IMR-90 (cell line): ENCODE measurements around the gene KCNAB1. TPM values are rescaled to one million over a fixed set of nuclear protein-coding genes. Genes with fewer than 3 reads are reported as not detected.

Source experiments
- ATAC-seq: fragments of 200-7000 bp; cut with Tn5 transposase; 2 replicates; pipeline ENCODE4 v1.9.1; 2020; ENCODE audit warnings: low read depth, mild to moderate bottlenecking, moderate library complexity
- BruUV-seq: library from RNA; stranded (reverse); fragments of 400-500 nt; replicated peaks from 2 replicates; lab custom pipeline; 2021; lab: Mats Ljungman, UMichigan
- CTCF ChIA-PET: fragments of 300-600 bp; formaldehyde crosslinking; extraction: SDS; loops from one replicate; lab custom pipeline; 2021; ENCODE audit warnings: antibody characterized with exemption; lab: Yijun Ruan, JAX
- POLR2A ChIA-PET: fragments of 300-600 bp; sonication (Branson Sonifier 250); formaldehyde crosslinking; loops from one replicate; lab custom pipeline; 2022; ENCODE audit warnings: antibody characterized with exemption; ENCODE audit not compliant: unreplicated experiment; lab: Charles Lee
- DNase-seq: peaks from one replicate; pipeline ENCODE4 v3.0.0; 2013
- H2AFZ ChIP-seq: replicated peaks from 2 replicates; pipeline ENCODE3; 2013; ENCODE audit warnings: low read length, mild to moderate bottlenecking; ENCODE audit not compliant: poor library complexity
- H2AK5ac ChIP-seq: 2 replicates; pipeline ENCODE4 v1.6.1; 2013; ENCODE audit warnings: low read depth, low read length, inconsistent platforms
- H2AK9ac ChIP-seq: replicated peaks from 2 replicates; pipeline ENCODE3; 2013; ENCODE audit warnings: mild to moderate bottlenecking, low read depth, low read length, moderate library complexity; ENCODE audit not compliant: poor library complexity
- H2BK120ac ChIP-seq: 2 replicates; pipeline ENCODE4 v1.6.1; 2013; ENCODE audit warnings: low read depth, low read length, inconsistent platforms
- H2BK15ac ChIP-seq: 3 replicates; pipeline ENCODE4 v1.6.1; 2013; ENCODE audit warnings: low read depth, low read length, inconsistent platforms
- H2BK20ac ChIP-seq: 2 replicates; pipeline ENCODE4 v1.6.1; 2013; ENCODE audit warnings: low read depth, mild to moderate bottlenecking, inconsistent platforms, low read length, moderate library complexity
- H2BK5ac ChIP-seq: 2 replicates; pipeline ENCODE4 v1.6.1; 2013; ENCODE audit warnings: mild to moderate bottlenecking, low read depth, low read length, inconsistent platforms; ENCODE audit not compliant: poor library complexity, severe bottlenecking
- H3K14ac ChIP-seq: replicated peaks from 2 replicates; pipeline ENCODE4 v1.6.1; 2013; ENCODE audit warnings: low read depth, low read length, inconsistent platforms
- H3K18ac ChIP-seq: 2 replicates; pipeline ENCODE4 v1.6.1; 2013; ENCODE audit warnings: low read depth, low read length, control low read depth
- H3K23ac ChIP-seq: 2 replicates; pipeline ENCODE4 v1.6.1; 2013; ENCODE audit warnings: low read depth, low read length, inconsistent platforms
- H3K27ac ChIP-seq: 2 replicates; pipeline ENCODE4 v1.5.1; 2013; ENCODE audit warnings: mild to moderate bottlenecking, control low read depth, low read length; ENCODE audit not compliant: insufficient read depth
- H3K27me3 ChIP-seq: 2 replicates; pipeline ENCODE4 v1.6.1; 2013; ENCODE audit warnings: low read length; ENCODE audit not compliant: control insufficient read depth, insufficient read depth
- H3K36me3 ChIP-seq: 2 replicates; pipeline ENCODE4 v1.6.1; 2013; ENCODE audit warnings: low read length, mixed read lengths; ENCODE audit not compliant: control insufficient read depth, insufficient read depth
- H3K4ac ChIP-seq: 2 replicates; pipeline ENCODE4 v1.6.1; 2013; ENCODE audit warnings: low read depth, low read length, inconsistent platforms
- H3K4me1 ChIP-seq: 2 replicates; pipeline ENCODE4 v1.6.1; 2013; ENCODE audit warnings: low read length, mixed read lengths; ENCODE audit not compliant: control insufficient read depth, insufficient read depth
- H3K4me2 ChIP-seq: 2 replicates; pipeline ENCODE4 v1.6.1; 2013; ENCODE audit warnings: low read depth, mild to moderate bottlenecking, control low read depth, low read length, moderate library complexity
- H3K4me3 ChIP-seq: 2 replicates; pipeline ENCODE4 v1.5.1; 2013; ENCODE audit warnings: low read depth, mild to moderate bottlenecking, control low read depth, low read length, moderate library complexity; ENCODE audit not compliant: insufficient read depth
- H3K56ac ChIP-seq: 2 replicates; pipeline ENCODE4 v1.6.1; 2013; ENCODE audit warnings: low read length, inconsistent platforms; ENCODE audit not compliant: insufficient read depth; ENCODE audit errors: extremely low read depth
- H3K79me1 ChIP-seq, 2 experiments: 2 replicates each; pipeline ENCODE4 v1.6.1; 2013; ENCODE audit warnings: low read length in 2 of 2, inconsistent platforms in 1 of 2, low read depth in 1 of 2
- H3K9ac ChIP-seq: 2 replicates; pipeline ENCODE4 v1.6.1; 2013; ENCODE audit warnings: low read depth, low read length, control low read depth
- H3K9me1 ChIP-seq: 2 replicates; pipeline ENCODE4 v1.6.1; 2013; ENCODE audit warnings: low read length, inconsistent platforms; ENCODE audit not compliant: insufficient read depth
- H3K9me3 ChIP-seq: 2 replicates; pipeline ENCODE4 v1.6.1; 2013; ENCODE audit warnings: low read length; ENCODE audit not compliant: control insufficient read depth, insufficient read depth
- H4K20me1 ChIP-seq: 2 replicates; pipeline ENCODE4 v1.6.1; 2013; ENCODE audit warnings: low read length, inconsistent platforms; ENCODE audit not compliant: insufficient read depth
- H4K5ac ChIP-seq: 2 replicates; pipeline ENCODE4 v1.6.1; 2013; ENCODE audit warnings: mild to moderate bottlenecking, low read depth, low read length, control low read depth
- H4K8ac ChIP-seq, 2 experiments: 2 replicates each; pipeline ENCODE4 v1.6.1; 2013; ENCODE audit warnings: low read depth in 2 of 2, low read length in 2 of 2, control low read depth in 1 of 2, inconsistent platforms in 1 of 2
- H4K91ac ChIP-seq: 2 replicates; pipeline ENCODE4 v1.6.1; 2013; ENCODE audit warnings: low read depth, low read length, inconsistent platforms; ENCODE audit not compliant: insufficient read depth
- BHLHE40 ChIP-seq: fragments of 150-350 bp; IDR thresholded peaks from 2 replicates; pipeline ENCODE4 v1.6.1; 2016; ENCODE audit warnings: mild to moderate bottlenecking, low read depth, low read length
- FOS ChIP-seq: fragments of 150-350 bp; IDR thresholded peaks from 2 replicates; pipeline ENCODE4 v1.6.1; 2016; ENCODE audit warnings: low read depth, low read length
- MAFK ChIP-seq: IDR thresholded peaks from 2 replicates; pipeline ENCODE4 v1.6.1; 2012; ENCODE audit warnings: low read depth, low read length, improper control_type of control experiment
- MAZ ChIP-seq: IDR thresholded peaks from 2 replicates; pipeline ENCODE4 v1.6.1; 2012; ENCODE audit warnings: low read depth, mild to moderate bottlenecking, low read length, improper control_type of control experiment, moderate library complexity, borderline replicate concordance
- MXI1 ChIP-seq: IDR thresholded peaks from 2 replicates; pipeline ENCODE4 v1.6.1; 2012; ENCODE audit warnings: low read depth, mild to moderate bottlenecking, low read length, moderate library complexity, borderline replicate concordance
- NFE2L2 ChIP-seq: fragments of 150-350 bp; IDR thresholded peaks from 2 replicates; pipeline ENCODE4 v1.6.1; 2016; ENCODE audit warnings: low read depth, mild to moderate bottlenecking, low read length
- RAD21 ChIP-seq: IDR thresholded peaks from 2 replicates; pipeline ENCODE4 v1.6.1; 2012; ENCODE audit warnings: low read length, improper control_type of control experiment
- WGBS, 2 experiments: methylation state at CpG; one replicate each; pipeline versions ENCODE4 v1.1.5 to v1.1.7; 2013; ENCODE audit warnings: missing lambda C conversion rate in 2 of 2; ENCODE audit not compliant: insufficient read length in 1 of 2; ENCODE audit errors: extremely low coverage in 2 of 2; 5-methylcytosine and 5-hydroxymethylcytosine counted together
- dilution Hi-C: fragments of 300-500 bp; cut with HindIII; formaldehyde crosslinking; loops from one replicate; pipeline ENCODE4 v1.14.3; 2018; ENCODE audit warnings: low sequenced_read_pairs; ENCODE audit not compliant: unreplicated experiment
- in situ Hi-C: fragments of 300-500 bp; cut with MboI; formaldehyde crosslinking; loops from 3 replicates; pipeline ENCODE4 v1.14.3; 2019; ENCODE audit warnings: low sequenced_read_pairs, inconsistent platforms, mixed read lengths
- intact Hi-C: fragments of 100-400 bp; cut with micrococcal nuclease; formaldehyde crosslinking; loops from 2 replicates; pipeline ENCODE4 v1.10.0; 2022
- polyA plus RNA-seq, 3 experiments: library from polyadenylated mRNA; depleted of rRNA; stranded (reverse); fragments of >200 nt; gene quantifications; 2 replicates each; pipeline ENCODE4 v1.2.3, GENCODE V29; 2012; ENCODE audit warnings: low replicate concordance in 1 of 3
- total RNA-seq: library from RNA; depleted of rRNA; stranded (reverse); fragments of >200 nt; gene quantifications from 2 replicates; pipeline ENCODE4 v1.2.3, GENCODE V29; 2012
- TF ChIP-seq, protein P1 (sequence below): fragments of 150-350 bp; IDR thresholded peaks from 2 replicates; pipeline ENCODE4 v1.6.1; 2016; ENCODE audit warnings: low read depth, mild to moderate bottlenecking, low read length, moderate library complexity, borderline replicate concordance
- TF ChIP-seq, protein P2 (sequence below): fragments of 150-350 bp; IDR thresholded peaks from 2 replicates; pipeline ENCODE4 v1.6.1; 2017; ENCODE audit warnings: mild to moderate bottlenecking, antibody characterized with exemption, low read length, low read depth
- TF ChIP-seq, protein P3 (sequence below): conservative IDR thresholded peaks from 2 replicates; pipeline ENCODE4 v1.5.1; 2012; ENCODE audit warnings: mild to moderate bottlenecking, low read depth, low read length, improper control_type of control experiment

The KCNAB1 gene
- total and polyA plus RNA-seq, 2 of the 4 experiments (the other 2 are of a cell fraction), result under 0.01 to 0.07 TPM

DNA sequence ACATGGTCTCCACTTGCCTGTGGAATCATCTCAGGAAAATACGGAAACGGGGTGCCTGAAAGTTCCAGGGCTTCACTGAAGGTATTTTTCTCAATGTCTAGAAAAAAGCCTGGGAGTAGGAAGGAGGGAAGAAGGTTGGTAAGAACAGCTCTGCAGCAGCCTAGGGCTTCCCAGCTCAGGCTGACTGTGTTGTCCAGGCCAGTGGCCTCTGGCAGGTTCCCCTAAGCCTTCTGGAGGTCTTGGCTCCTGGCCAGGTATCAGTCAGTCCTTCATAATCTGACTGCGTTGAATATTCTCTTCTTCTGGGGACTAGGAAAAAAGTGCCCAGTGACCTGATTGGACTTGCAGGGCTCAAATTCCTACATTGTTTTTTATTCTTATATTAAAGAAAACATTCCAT is 395.9 kb downstream of the KCNAB1 start:
- Histone ChIP-seq H4K20me1 (no peaks in the 10 kb centered on the region), H3K23ac (no peak overlapping the region), H2BK120ac (no peak overlapping the region), H2BK20ac (no peak overlapping the region), H2AK9ac (no peak overlapping the region), H3K4me3 (no peak overlapping the region), H2AK5ac (no peak overlapping the region), H2AFZ (no peak overlapping the region), H3K4me1 (0 out of 2 replicates have a peak, but pooled peaks cover 2% of the 10 kb centered on the region), H3K27me3 (no peaks in the 10 kb centered on the region), H4K5ac (no peak overlapping the region), H3K36me3 (no peaks in the 10 kb centered on the region), H3K4ac (no peak overlapping the region), H3K9ac (no peak overlapping the region), H2BK15ac (no peak overlapping the region), H3K27ac (no peak overlapping the region), H3K79me1 (no peaks in the 10 kb centered on the region), H4K91ac (no peak overlapping the region), H3K14ac (no peak overlapping the region), H3K18ac (no peak overlapping the region), H3K9me3 (no peaks in the 10 kb centered on the region), H3K9me1 (no peaks in the 10 kb centered on the region; the same call in 1 of the 2 replicates), H3K56ac (no peak overlapping the region), H2BK5ac (no peak overlapping the region), H4K8ac (no peak overlapping the region), H3K4me2 (no peak overlapping the region)
- BruUV-seq, result no TSS peak
- intact Hi-C loops, result no loop called here
- DNase-seq (no peak), ATAC-seq (no peak)
- dilution Hi-C loops, result loop anchor here (25.0 kb wide), 1 partner anchor 354 kb away; no protein-coding TSS in a partner anchor
- TF ChIP-seq RAD21, result no peak
- no peak for TF ChIP-seq MAFK
- TF ChIP-seq MAZ, result no peak
- TF ChIP-seq, protein P1, sequence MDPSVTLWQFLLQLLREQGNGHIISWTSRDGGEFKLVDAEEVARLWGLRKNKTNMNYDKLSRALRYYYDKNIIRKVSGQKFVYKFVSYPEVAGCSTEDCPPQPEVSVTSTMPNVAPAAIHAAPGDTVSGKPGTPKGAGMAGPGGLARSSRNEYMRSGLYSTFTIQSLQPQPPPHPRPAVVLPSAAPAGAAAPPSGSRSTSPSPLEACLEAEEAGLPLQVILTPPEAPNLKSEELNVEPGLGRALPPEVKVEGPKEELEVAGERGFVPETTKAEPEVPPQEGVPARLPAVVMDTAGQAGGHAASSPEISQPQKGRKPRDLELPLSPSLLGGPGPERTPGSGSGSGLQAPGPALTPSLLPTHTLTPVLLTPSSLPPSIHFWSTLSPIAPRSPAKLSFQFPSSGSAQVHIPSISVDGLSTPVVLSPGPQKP, result no peak
- no peak for TF ChIP-seq BHLHE40
- TF ChIP-seq, protein P2, sequence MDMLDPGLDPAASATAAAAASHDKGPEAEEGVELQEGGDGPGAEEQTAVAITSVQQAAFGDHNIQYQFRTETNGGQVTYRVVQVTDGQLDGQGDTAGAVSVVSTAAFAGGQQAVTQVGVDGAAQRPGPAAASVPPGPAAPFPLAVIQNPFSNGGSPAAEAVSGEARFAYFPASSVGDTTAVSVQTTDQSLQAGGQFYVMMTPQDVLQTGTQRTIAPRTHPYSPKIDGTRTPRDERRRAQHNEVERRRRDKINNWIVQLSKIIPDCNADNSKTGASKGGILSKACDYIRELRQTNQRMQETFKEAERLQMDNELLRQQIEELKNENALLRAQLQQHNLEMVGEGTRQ, result no peak
- no peak for TF ChIP-seq FOS
- TF ChIP-seq, protein P3, sequence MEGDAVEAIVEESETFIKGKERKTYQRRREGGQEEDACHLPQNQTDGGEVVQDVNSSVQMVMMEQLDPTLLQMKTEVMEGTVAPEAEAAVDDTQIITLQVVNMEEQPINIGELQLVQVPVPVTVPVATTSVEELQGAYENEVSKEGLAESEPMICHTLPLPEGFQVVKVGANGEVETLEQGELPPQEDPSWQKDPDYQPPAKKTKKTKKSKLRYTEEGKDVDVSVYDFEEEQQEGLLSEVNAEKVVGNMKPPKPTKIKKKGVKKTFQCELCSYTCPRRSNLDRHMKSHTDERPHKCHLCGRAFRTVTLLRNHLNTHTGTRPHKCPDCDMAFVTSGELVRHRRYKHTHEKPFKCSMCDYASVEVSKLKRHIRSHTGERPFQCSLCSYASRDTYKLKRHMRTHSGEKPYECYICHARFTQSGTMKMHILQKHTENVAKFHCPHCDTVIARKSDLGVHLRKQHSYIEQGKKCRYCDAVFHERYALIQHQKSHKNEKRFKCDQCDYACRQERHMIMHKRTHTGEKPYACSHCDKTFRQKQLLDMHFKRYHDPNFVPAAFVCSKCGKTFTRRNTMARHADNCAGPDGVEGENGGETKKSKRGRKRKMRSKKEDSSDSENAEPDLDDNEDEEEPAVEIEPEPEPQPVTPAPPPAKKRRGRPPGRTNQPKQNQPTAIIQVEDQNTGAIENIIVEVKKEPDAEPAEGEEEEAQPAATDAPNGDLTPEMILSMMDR, result no peak
- no peak for TF ChIP-seq MXI1
- TF ChIP-seq NFE2L2, result no peak
- ChIA-PET POLR2A (no interaction called here), CTCF (interaction anchor here (2.6 kb wide), 1 partner anchor 365 kb away, joined by 9 read pairs; no protein-coding TSS in a partner anchor)
- in situ Hi-C loops, result no loop called here
- WGBS, 2 experiments, result no CpG with 5 or more reads among the region's 3 CpGs
